Astrocyte (in vitro differentiated cells and primary cell): ENCODE data around the gene PGM5. TPM values are rescaled to one million over a fixed set of nuclear protein-coding genes. Genes with fewer than 3 reads are reported as not detected.
A peak's percentile ranks its signal among the peaks of the same experiment; 100 is the strongest.

Source experiments
- DNase-seq: peaks from one replicate; pipeline ENCODE4 v3.0.0-alpha.2; 2010; ENCODE audit warnings: low read depth
- FAIRE-seq: peaks from 2 replicates; lab custom pipeline; 2011; peaks lifted over from hg19 to GRCh38; lab: Jason Lieb, UNC
- H2AFZ ChIP-seq: 2 replicates; pipeline ENCODE4 v1.6.0; 2012; ENCODE audit warnings: low read depth, low read length, inconsistent platforms
- H3K27ac ChIP-seq: 2 replicates; pipeline ENCODE4 v1.5.1; 2011; ENCODE audit warnings: low read depth, low read length, inconsistent platforms
- H3K27me3 ChIP-seq: 2 replicates; pipeline ENCODE4 v1.6.0; 2011; ENCODE audit warnings: low read length, inconsistent platforms; ENCODE audit not compliant: insufficient read depth
- H3K36me3 ChIP-seq: 2 replicates; pipeline ENCODE4 v1.5.1; 2011; ENCODE audit warnings: low read length, inconsistent platforms; ENCODE audit not compliant: insufficient read depth
- H3K4me1 ChIP-seq: 2 replicates; pipeline ENCODE4 v1.5.1; 2011; ENCODE audit warnings: low read length, inconsistent platforms; ENCODE audit not compliant: insufficient read depth
- H3K4me2 ChIP-seq: 2 replicates; pipeline ENCODE4 v1.6.0; 2012; ENCODE audit warnings: low read length, inconsistent platforms
- H3K4me3 ChIP-seq: 2 replicates; pipeline ENCODE4 v1.5.1; 2011; ENCODE audit warnings: low read depth, mild to moderate bottlenecking, low read length, inconsistent platforms; ENCODE audit not compliant: insufficient read depth
- H3K79me2 ChIP-seq: 2 replicates; pipeline ENCODE4 v1.6.0; 2012; ENCODE audit warnings: mild to moderate bottlenecking, low read length, inconsistent platforms; ENCODE audit not compliant: insufficient read depth
- H3K9ac ChIP-seq: 2 replicates; pipeline ENCODE4 v1.6.0; 2012; ENCODE audit warnings: mild to moderate bottlenecking, low read length, inconsistent platforms
- H3K9me3 ChIP-seq: 2 replicates; pipeline ENCODE4 v1.5.1; 2012; ENCODE audit warnings: low read depth, mild to moderate bottlenecking, low read length, inconsistent platforms; ENCODE audit not compliant: insufficient read depth
- H4K20me1 ChIP-seq: 2 replicates; pipeline ENCODE4 v1.6.0; 2012; ENCODE audit warnings: low read length, inconsistent platforms; ENCODE audit not compliant: insufficient read depth
- H3K27ac Mint-ChIP-seq: one replicate; pipeline ENCODE4 v1.8.0; 2021; ENCODE audit warnings: mild to moderate bottlenecking, mixed read lengths; ENCODE audit not compliant: unreplicated experiment
- H3K27me3 Mint-ChIP-seq: one replicate; pipeline ENCODE4 v1.8.0; 2021; ENCODE audit warnings: low read depth, mixed read lengths; ENCODE audit not compliant: unreplicated experiment
- H3K36me3 Mint-ChIP-seq: one replicate; pipeline ENCODE4 v1.8.0; 2021; ENCODE audit warnings: low read depth, mixed read lengths; ENCODE audit not compliant: unreplicated experiment
- H3K4me1 Mint-ChIP-seq: one replicate; pipeline ENCODE4 v1.8.0; 2021; ENCODE audit warnings: low read depth, mixed read lengths; ENCODE audit not compliant: unreplicated experiment
- H3K4me3 Mint-ChIP-seq: one replicate; pipeline ENCODE4 v1.8.0; 2021; ENCODE audit warnings: mild to moderate bottlenecking, moderate library complexity, mixed read lengths; ENCODE audit not compliant: unreplicated experiment
- H3K9me3 Mint-ChIP-seq: one replicate; pipeline ENCODE4 v1.8.0; 2021; ENCODE audit warnings: mild to moderate bottlenecking, mixed read lengths; ENCODE audit not compliant: unreplicated experiment
- CTCF ChIP-seq: IDR thresholded peaks from 2 replicates; pipeline ENCODE4 v1.5.1; 2011; ENCODE audit warnings: low read depth, mild to moderate bottlenecking, inconsistent platforms, low read length, moderate library complexity; ENCODE audit not compliant: insufficient read depth
- EZH2 ChIP-seq: IDR thresholded peaks from 2 replicates; pipeline ENCODE4 v1.6.1; 2012; ENCODE audit warnings: mild to moderate bottlenecking, low read length, inconsistent platforms; ENCODE audit not compliant: insufficient read depth
- total RNA-seq: library from RNA; stranded (reverse); gene quantifications from 2 replicates; pipeline ENCODE4 v1.2.1, GENCODE V29; 2021

PGM5 gene
- total RNA-seq, 1 donor from 2014 or later: 1.8 TPM

- no peak overlapping the region for H3K27ac ChIP-seq
- H3K79me2 ChIP-seq: no peaks in the 10 kb centered on the region
- no peak overlapping the region for H3K27ac Mint-ChIP-seq
- TF ChIP-seq CTCF (no peak), EZH2 (no peak)
- FAIRE-seq (no peak), DNase-seq (peak; percentile 64)
- H3K4me1 Mint-ChIP-seq: peaks cover 12% of the 10 kb centered on the region
- no peak overlapping the region for H3K4me3 ChIP-seq
- no peak overlapping the region for H3K9ac ChIP-seq
- H3K4me3 Mint-ChIP-seq: no peak overlapping the region
- no peaks in the 10 kb centered on the region for H3K9me3 ChIP-seq
- H2AFZ ChIP-seq: no peak overlapping the region
- H3K4me2 ChIP-seq: no peak overlapping the region
- peaks cover 6% of the 10 kb centered on the region for H3K9me3 Mint-ChIP-seq
- no peaks in the 10 kb centered on the region for H3K27me3 ChIP-seq
- peaks cover 5% of the 10 kb centered on the region for H3K4me1 ChIP-seq
- peaks cover 11% of the 10 kb centered on the region for H3K27me3 Mint-ChIP-seq
- H4K20me1 ChIP-seq: no peaks in the 10 kb centered on the region
- no peaks in the 10 kb centered on the region for H3K36me3 Mint-ChIP-seq
- H3K36me3 ChIP-seq: no peaks in the 10 kb centered on the region
Observed at GRCh38 chr9:68489646-68490045, 133.2 kb downstream of the PGM5 start.

- H3K36me3 ChIP-seq: no peaks in the 10 kb centered on the region
- Mint-ChIP-seq H3K4me1 (peaks cover 12% of the 10 kb centered on the region), H3K27me3 (peaks cover 26% of the 10 kb centered on the region), H3K27ac (no peak overlapping the region), H3K4me3 (no peak overlapping the region), H3K9me3 (peaks cover 2% of the 10 kb centered on the region), H3K36me3 (no peaks in the 10 kb centered on the region)
- H3K9me3 ChIP-seq: no peaks in the 10 kb centered on the region
- no peak overlapping the region for H3K4me2 ChIP-seq
- TF ChIP-seq CTCF (no peak), EZH2 (no peak)
- H3K79me2 ChIP-seq: no peaks in the 10 kb centered on the region
- H4K20me1 ChIP-seq: no peaks in the 10 kb centered on the region
- no peak for DNase-seq
- H3K27me3 ChIP-seq: peaks cover 4% of the 10 kb centered on the region
- H3K4me3 ChIP-seq: no peak overlapping the region
- H3K27ac ChIP-seq: no peak overlapping the region
- no peak overlapping the region for H3K9ac ChIP-seq
- FAIRE-seq: no peak
- no peak overlapping the region for H2AFZ ChIP-seq
- H3K4me1 ChIP-seq: peaks cover 5% of the 10 kb centered on the region
Observed at GRCh38 chr9:68492806-68493205, 136.4 kb downstream of the PGM5 start.

- no peak overlapping the region for H3K4me3 ChIP-seq
- Mint-ChIP-seq H3K4me3 (no peak overlapping the region), H3K27me3 (peaks cover 31% of the 10 kb centered on the region), H3K27ac (no peak overlapping the region), H3K36me3 (no peaks in the 10 kb centered on the region), H3K9me3 (peaks cover 2% of the 10 kb centered on the region), H3K4me1 (peaks cover 14% of the 10 kb centered on the region)
- no peaks in the 10 kb centered on the region for H3K9me3 ChIP-seq
- FAIRE-seq: no peak
- H4K20me1 ChIP-seq: no peaks in the 10 kb centered on the region
- H2AFZ ChIP-seq: no peak overlapping the region
- no peak overlapping the region for H3K9ac ChIP-seq
- no peaks in the 10 kb centered on the region for H3K36me3 ChIP-seq
- no peak overlapping the region for H3K27ac ChIP-seq
- H3K4me2 ChIP-seq: no peak overlapping the region
- DNase-seq: no peak
- no peak for TF ChIP-seq CTCF
- TF ChIP-seq EZH2: no peak
- peaks cover 4% of the 10 kb centered on the region for H3K27me3 ChIP-seq
- H3K79me2 ChIP-seq: no peaks in the 10 kb centered on the region
- H3K4me1 ChIP-seq: peaks cover 5% of the 10 kb centered on the region
Observed at GRCh38 chr9:68493541-68493940, 137.1 kb downstream of the PGM5 start.
